ENCODE measurements around the gene CSNK2A3. TPM values are rescaled to one million over a fixed set of nuclear protein-coding genes. Genes with fewer than 3 reads are reported as not detected.

Gene CSNK2A3
- total RNA-seq, 1 experiment from 2014 or later = 1.7 TPM

- Histone ChIP-seq H3K4me2 (ENCODE audit: insufficient read depth, insufficient read length, low read length) (no peak overlapping the region), H3K4ac (ENCODE audit: low read depth, low read length) (no peak overlapping the region), H2AK5ac (ENCODE audit: insufficient read length, low read length) (no peak overlapping the region), H3K79me1 (ENCODE audit: insufficient read depth, low read depth, low read length, poor library complexity, severe bottlenecking) (no peaks in the 10 kb centered on the region), H4K91ac (ENCODE audit: insufficient read length, low read depth, low read length) (no peak overlapping the region), H3K9ac (ENCODE audit: extremely low read depth, insufficient read length, low read length) (no peak overlapping the region), H3K14ac (ENCODE audit: insufficient read depth, low read length) (no peak overlapping the region), H2BK15ac (ENCODE audit: low read depth, low read length) (no peak overlapping the region; the same call in 1 of the 2 replicates), H2AFZ (ENCODE audit: low read length) (no peak overlapping the region), H3K4me1 (ENCODE audit: insufficient read depth, low read length) (no peaks in the 10 kb centered on the region; the same call in 1 of the 2 replicates), H2BK5ac (ENCODE audit: insufficient read length, low read length) (no peak overlapping the region), H4K20me1 (ENCODE audit: control insufficient read depth, insufficient read depth, insufficient read length) (no peaks in the 10 kb centered on the region), H3K27me3 (ENCODE audit: insufficient read depth, low read length) (no peaks in the 10 kb centered on the region), H3K9me3 (ENCODE audit: control insufficient read depth, low read depth, low read length) (no peaks in the 10 kb centered on the region), H2BK120ac (ENCODE audit: low read depth, low read length, poor library complexity, severe bottlenecking) (no peak overlapping the region), H3K79me2 (ENCODE audit: insufficient read depth, low read length) (no peaks in the 10 kb centered on the region), H3K18ac (ENCODE audit: insufficient read length, low read depth, low read length) (no peak overlapping the region), H2BK12ac (ENCODE audit: insufficient read length, low read depth, low read length) (no peak overlapping the region), H3K23me2 (ENCODE audit: insufficient read length, low read depth, low read length, poor library complexity, severe bottlenecking) (no peaks in the 10 kb centered on the region), H4K8ac (replicated peaks; ENCODE audit: insufficient read length, low read depth, low read length) (no peak overlapping the region), H4K5ac (ENCODE audit: insufficient read length, low read depth, low read length) (no peak overlapping the region), H3K56ac (ENCODE audit: insufficient read length, low read depth, low read length) (no peak overlapping the region), H3T11ph (ENCODE audit: low read length) (no peak overlapping the region), H2BK20ac (ENCODE audit: low read depth, low read length, poor library complexity, severe bottlenecking) (no peak overlapping the region), H3K23ac (ENCODE audit: insufficient read length, low read depth, low read length) (no peak overlapping the region), H3K27ac (ENCODE audit: insufficient read length, low read depth, low read length) (no peak overlapping the region)
- H3K27ac Mint-ChIP-seq = peak overlapping the region in 1 of 3 experiments; percentile 74; a peak in 2 of 7 replicates
- peaks cover 2% of the 10 kb centered on the region for H3K27me3 Mint-ChIP-seq (ENCODE audit: low read depth)
- peaks cover 0 to 4% of the 10 kb centered on the region in 2 experiments; a peak in 1 of 5 replicates for H3K9me3 Mint-ChIP-seq
- H3K4me1 Mint-ChIP-seq = peaks cover 16 to 19% of the 10 kb centered on the region in 2 experiments
- TF ChIP-seq CTCF (conservative IDR thresholded peaks at IDR 0.05) = no peak
- peaks cover 0 to 2% (median 0%) of the 10 kb centered on the region in 3 experiments; a peak in 2 of 7 replicates for H3K36me3 Mint-ChIP-seq (ENCODE audit: insufficient read depth in 1 of 3, low read depth in 3 of 3)
- H3K4me3 Mint-ChIP-seq = no peak overlapping the region
- DNase-seq = no peak
- WGBS (ENCODE audit: extremely low coverage, insufficient read length, low lambda C conversion rate) = no CpG with 5 or more reads among the region's 2 CpGs
Measured at GRCh38 chr11:11384829-11385228, 31.8 kb upstream of the CSNK2A3 start.

Data from H9 (cell line).